ENCODE results near the gene TEX11. TPM values are rescaled to one million over a fixed set of nuclear protein-coding genes. Genes with fewer than 3 reads are reported as not detected.
A peak's percentile ranks its signal among the peaks of the same experiment; 100 is the strongest.
"Not testable (repeated sequence)": the region's sequence is repeated elsewhere in the genome, so short reads cannot be mapped to it uniquely, and the experiment has no call there.

Gene TEX11
- not detected for total RNA-seq
- polyA plus RNA-seq = not detected
- 0 to 0.09 (median 0) reads per million in 6 experiments for total RNA-seq

DNA sequence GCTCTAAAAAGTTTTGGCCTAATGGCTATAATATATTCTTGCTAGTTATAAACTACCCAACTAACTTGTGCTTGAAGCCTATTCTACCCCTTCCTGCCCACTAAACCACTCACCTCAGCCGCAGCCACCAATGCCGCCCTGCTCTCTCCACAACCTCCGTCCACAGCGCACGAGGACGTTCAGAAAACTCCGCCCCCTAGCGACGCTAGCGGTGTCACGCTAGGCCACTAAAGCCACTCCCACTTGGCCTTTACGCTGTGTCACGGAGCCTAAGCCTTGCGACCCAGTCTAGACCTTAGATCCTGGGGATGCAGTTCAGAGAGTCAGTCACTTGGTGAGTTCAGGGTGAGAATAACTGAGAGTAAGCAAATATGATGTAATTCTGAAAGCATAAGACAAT, at the start of gene TEX11:
TSS of gene TEX11 (minus strand) at position 171 of the 400 bp plus-strand sequence. CDS start 922 bp downstream, outside the sequence.
- no peaks in the 10 kb centered on the region for H3K4me1 Mint-ChIP-seq
- no peaks in the 10 kb centered on the region for H3K36me3 Mint-ChIP-seq
- no peak for ATAC-seq
- H3K4me3 Mint-ChIP-seq = no peak within 1 kb of the TSS
- H3K9me3 Mint-ChIP-seq = no peaks in the 10 kb centered on the region
- POLR2A ChIA-PET = no interaction called here
- H3K27ac Mint-ChIP-seq = no peak within 1 kb of the TSS
- no peaks in the 10 kb centered on the region for H3K27me3 Mint-ChIP-seq
- no peak for DNase-seq

DNA sequence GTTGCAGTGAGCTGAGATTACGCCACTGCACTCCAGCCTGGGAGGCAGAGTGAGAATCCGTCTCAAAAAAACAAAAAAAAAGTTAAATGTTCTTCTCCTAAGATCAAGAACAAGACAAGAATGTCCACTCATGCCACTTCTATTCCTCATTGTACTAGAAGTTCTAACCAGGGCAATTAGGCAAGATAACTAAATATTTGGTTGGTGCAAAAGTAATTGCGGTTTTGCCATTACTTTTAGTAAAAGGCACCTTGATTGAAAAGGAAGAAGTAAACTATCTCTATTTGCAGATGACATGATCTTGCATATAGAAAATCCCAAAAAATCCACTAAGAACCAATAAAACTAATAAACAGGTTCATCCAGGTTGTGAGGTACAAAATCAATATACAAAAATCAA, 46.4 kb upstream of the TEX11 start:
- DNase-seq = no peak
- H3K27ac Mint-ChIP-seq = no peak overlapping the region
- ATAC-seq = no peak
- POLR2A ChIA-PET = no interaction called here
- no peaks in the 10 kb centered on the region for H3K36me3 Mint-ChIP-seq
- no peak overlapping the region for H3K4me3 Mint-ChIP-seq
- H3K27me3 Mint-ChIP-seq = peaks cover 3 to 6% (median 4%) of the 10 kb centered on the region in 5 donors
- H3K9me3 Mint-ChIP-seq = no peaks in the 10 kb centered on the region
- H3K4me1 Mint-ChIP-seq = peaks cover 0 to 3% (median 0%) of the 10 kb centered on the region in 4 donors

DNA sequence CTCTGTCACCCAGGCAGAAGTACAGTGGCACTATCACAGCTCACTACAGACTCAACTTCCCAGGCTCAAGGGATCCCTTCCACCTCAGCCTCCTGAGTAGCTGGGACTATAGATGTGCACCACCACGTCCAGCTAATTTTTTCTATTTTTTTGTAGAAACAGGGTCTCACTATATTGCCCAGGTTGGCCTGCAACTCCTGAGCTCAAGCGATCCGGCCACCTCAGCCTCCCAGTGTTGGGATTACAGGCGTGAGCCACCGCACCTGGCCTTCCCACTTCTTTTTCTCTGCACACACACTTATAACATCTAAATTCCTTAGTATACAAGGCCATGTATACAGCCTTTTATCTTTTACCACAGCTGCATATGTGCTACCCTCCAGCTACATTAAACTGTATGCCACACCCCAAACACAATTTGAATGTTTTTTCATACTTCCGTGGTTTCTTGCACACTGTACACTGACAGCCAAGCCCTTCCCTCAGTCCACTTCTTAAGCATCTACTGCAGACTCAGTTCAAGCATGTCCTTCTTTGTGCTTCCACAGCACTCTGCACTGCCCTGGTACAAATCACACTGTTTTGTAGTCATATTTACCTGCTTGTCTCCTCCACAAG, 15.9 kb upstream of the TEX11 start:
- H3K27me3 Mint-ChIP-seq = peaks cover 0 to 9% (median 0%) of the 10 kb centered on the region in 5 donors
- H3K36me3 Mint-ChIP-seq = no peaks in the 10 kb centered on the region
- peaks cover 4 to 6% (median 6%) of the 10 kb centered on the region in 4 donors for H3K4me1 Mint-ChIP-seq
- no peaks in the 10 kb centered on the region for H3K9me3 Mint-ChIP-seq
- H3K27ac Mint-ChIP-seq = no peak overlapping the region
- DNase-seq (no peak), ATAC-seq (no peak)
- POLR2A ChIA-PET = no interaction called here
- no peak overlapping the region for H3K4me3 Mint-ChIP-seq

DNA sequence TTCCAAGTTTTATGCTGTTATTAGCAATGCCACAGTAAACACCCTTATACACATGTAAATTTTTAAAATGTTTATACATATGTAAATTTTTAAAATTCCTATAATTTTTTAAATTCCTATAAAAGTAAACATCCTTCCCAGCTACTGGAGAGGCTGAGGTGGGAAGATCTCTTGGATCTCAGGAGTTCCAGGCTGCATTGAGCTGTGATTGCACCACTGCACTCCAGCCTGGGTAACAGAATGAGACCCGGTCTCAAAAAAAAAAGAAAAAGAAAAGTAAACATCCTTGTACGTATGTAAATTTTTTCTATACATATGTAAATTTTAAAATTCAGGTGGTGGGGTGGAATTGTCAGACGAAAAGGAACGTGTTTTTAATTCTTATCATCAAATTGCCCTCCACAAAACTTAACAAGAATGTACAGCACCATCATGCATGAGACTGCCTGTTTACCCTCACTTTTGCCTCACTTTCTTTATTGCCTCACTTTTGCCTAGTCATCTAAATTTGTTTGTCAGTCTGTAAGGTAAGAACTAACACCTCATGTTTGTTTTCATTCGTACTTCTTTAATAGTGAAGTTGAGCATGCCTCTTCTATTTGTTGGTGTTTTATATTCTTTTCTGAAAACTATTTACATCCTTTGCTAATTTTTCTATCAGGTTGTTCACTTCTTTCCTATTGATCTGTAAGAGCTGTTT, 14.4 kb upstream of the TEX11 start:
- DNase-seq = no peak
- no peak overlapping the region for H3K27ac Mint-ChIP-seq
- peaks cover 0 to 4% (median 0%) of the 10 kb centered on the region in 5 donors for H3K27me3 Mint-ChIP-seq
- H3K4me3 Mint-ChIP-seq = no peak overlapping the region
- no peak for ATAC-seq
- POLR2A ChIA-PET = no interaction called here
- no peaks in the 10 kb centered on the region for H3K9me3 Mint-ChIP-seq
- H3K4me1 Mint-ChIP-seq = peaks cover 4 to 6% (median 6%) of the 10 kb centered on the region in 4 donors
- H3K36me3 Mint-ChIP-seq = no peaks in the 10 kb centered on the region

DNA sequence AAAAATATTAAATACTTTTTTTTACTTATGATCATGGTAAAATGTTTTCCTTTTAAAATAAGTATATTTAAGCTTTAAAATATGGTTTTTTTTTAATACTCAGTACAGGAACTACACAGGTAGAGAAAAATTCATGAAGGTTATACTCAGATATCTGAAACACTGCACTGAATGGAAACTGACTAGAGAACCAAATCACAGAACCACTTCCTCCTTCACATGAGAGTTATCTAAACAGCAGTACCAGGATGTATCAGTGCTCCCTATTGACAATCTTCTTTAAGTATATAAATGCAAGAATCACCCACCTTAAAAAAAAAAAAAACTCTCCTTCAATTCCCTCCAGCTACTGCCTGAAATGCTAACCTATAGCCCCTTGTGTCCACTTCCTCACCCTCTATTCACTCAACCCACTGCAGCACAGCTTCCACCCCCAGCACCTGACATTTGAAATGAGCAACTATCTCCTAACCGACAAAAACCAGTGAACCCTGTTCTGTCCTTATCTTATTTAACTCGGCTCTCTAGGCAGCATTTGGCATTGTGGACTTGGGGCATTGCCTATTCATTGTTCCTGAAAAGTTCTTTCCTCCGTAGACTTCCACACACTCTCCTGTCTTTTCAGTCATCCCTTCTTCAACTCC, 13.3 kb upstream of the TEX11 start:
- ATAC-seq = no peak
- peak overlapping the region in 1 of 10 donors; percentile 3 for H3K4me3 Mint-ChIP-seq

DNA sequence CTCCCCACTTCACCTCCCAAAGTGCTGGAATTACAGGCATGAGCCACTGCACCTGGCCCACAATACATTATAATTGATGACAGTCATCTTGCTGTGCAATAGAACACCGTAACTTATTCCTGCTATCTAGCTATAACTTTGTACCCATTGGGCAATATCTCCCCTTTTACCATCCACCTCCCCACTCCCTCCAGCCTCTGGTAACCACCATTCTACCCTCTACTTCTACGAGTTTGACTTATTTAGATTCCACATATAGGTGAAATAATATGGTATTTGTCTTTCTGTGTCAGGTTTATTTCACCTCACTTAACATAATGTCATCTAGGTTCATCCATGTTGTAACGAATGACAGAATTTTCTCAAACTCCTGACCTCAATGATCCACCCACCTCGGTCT, 8.2 kb upstream of the TEX11 start:
- Mint-ChIP-seq H3K27me3 (no peaks in the 10 kb centered on the region), H3K4me1 (peaks cover 0 to 1% (median under 1%) of the 10 kb centered on the region in 4 donors), H3K9me3 (no peaks in the 10 kb centered on the region), H3K36me3 (no peaks in the 10 kb centered on the region), H3K4me3 (no peak overlapping the region), H3K27ac (no peak overlapping the region)
- POLR2A ChIA-PET = no interaction called here
- ATAC-seq = no peak
- DNase-seq = peak in 1 of 10 donors; percentile 4

More for the DNA sequence above, 13.3 kb upstream of the TEX11 start:
- peak overlapping the region in 2 of 10 donors; percentile 0 to 63 for H3K27ac Mint-ChIP-seq
- no peak for DNase-seq
- no peaks in the 10 kb centered on the region for H3K27me3 Mint-ChIP-seq
- POLR2A ChIA-PET = no interaction called here
- peaks cover 4 to 6% (median 6%) of the 10 kb centered on the region in 4 donors for H3K4me1 Mint-ChIP-seq
- no peaks in the 10 kb centered on the region for H3K9me3 Mint-ChIP-seq
- no peaks in the 10 kb centered on the region for H3K36me3 Mint-ChIP-seq

DNA sequence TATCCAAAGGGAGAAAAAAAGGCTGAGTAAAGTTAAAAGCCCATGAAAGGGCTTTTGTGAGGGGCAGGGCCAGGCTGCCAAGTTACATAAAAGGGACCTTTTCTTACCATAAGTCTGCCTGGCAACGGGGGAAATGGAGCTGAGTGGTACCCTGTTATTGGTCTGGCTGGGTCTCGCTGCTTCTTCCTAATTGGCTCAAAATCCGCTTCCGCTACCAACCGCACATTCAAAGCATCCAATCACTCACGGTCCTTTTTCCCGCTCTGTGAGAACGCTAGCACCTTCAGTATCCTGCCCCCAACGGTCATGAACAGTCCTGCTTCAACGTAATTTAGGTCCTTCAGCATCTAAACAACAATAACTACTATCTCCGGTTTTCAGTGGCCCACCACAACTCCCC, 611 bp downstream of the TEX11 start:
- Mint-ChIP-seq H3K27ac (no peak overlapping the region), H3K27me3 (no peaks in the 10 kb centered on the region), H3K4me3 (no peak overlapping the region), H3K9me3 (no peaks in the 10 kb centered on the region), H3K4me1 (no peaks in the 10 kb centered on the region), H3K36me3 (no peaks in the 10 kb centered on the region)
- no peak for ATAC-seq
- POLR2A ChIA-PET = no interaction called here
- DNase-seq = no peak

DNA sequence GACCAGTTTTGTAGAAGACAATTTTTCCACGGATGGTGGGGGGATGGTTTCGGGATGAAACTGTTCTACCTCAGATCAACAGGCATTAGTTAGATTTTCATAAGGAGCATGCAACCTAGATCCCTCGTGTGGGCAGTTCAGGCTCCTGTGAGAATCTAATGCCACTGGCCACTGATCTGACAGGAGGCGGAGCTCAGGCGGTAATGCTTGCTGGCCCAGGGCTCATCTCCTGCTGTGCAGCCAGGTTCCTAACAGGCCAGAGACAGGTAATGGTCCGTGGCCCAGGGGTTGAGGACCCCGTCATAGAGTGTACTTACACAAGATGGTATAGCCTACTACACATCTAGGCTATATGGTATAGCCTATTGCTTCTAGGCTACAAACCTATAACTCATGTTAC, 7.0 kb downstream of the TEX11 start:
- no peak for DNase-seq
- no peak for ATAC-seq
- Mint-ChIP-seq H3K4me1 (no peaks in the 10 kb centered on the region), H3K9me3 (no peaks in the 10 kb centered on the region), H3K36me3 (no peaks in the 10 kb centered on the region), H3K27ac (no peak overlapping the region), H3K4me3 (no peak overlapping the region), H3K27me3 (no peaks in the 10 kb centered on the region)
- POLR2A ChIA-PET = no interaction called here

DNA sequence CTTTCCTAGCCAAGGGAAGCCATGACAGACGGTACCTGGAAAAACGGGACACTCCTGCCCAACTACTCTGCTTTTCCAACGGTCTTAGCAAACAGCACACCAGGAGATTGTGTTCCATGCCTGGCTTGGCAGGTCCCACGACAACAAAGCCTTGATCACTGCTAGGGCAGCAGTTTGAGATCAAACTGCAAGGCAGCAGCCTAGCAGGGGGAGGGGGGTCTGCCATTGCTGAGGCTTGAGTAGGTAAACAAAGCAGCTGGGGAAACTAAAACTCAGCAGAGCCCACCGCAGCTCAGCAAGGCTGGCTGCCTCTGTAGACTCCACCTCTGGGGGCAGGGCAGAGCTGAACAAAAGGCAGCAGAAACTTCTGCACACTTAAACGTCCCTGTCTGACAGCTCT, 18.1 kb downstream of the TEX11 start:
- H3K9me3 Mint-ChIP-seq, H3K4me3 Mint-ChIP-seq, H3K27me3 Mint-ChIP-seq, H3K36me3 Mint-ChIP-seq, POLR2A ChIA-PET, ATAC-seq: not testable (repeated sequence)
- peak in 3 of 10 donors; percentile 1 to 5 (median 2) for DNase-seq
- H3K4me1 Mint-ChIP-seq = peaks cover 0 to 13% (median under 1%) of the 10 kb centered on the region in 4 donors
- H3K27ac Mint-ChIP-seq = peak overlapping the region in 1 of 10 donors; percentile 40

DNA sequence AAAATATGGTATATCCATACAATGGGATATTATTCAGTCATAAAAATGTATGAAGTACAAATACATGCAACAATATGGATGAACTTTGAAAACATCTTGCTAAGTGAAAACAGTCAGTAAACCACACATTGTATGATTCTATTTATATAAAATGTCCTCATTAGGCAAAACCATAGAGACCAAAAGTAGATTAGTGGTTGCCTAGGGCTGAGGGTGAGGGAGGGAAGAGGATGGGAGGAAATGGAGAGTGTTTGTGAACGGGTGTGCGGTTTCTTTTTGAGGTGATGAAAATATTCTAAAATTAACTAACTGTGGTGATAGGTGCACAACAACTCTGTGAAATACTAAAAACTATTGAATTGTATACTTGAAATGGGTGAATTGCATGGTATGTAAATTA, 29.6 kb downstream of the TEX11 start:
- no peaks in the 10 kb centered on the region for H3K27me3 Mint-ChIP-seq
- DNase-seq = peak in 3 of 10 donors; percentile 1 to 13 (median 3)
- no peaks in the 10 kb centered on the region for H3K36me3 Mint-ChIP-seq
- POLR2A ChIA-PET = no interaction called here
- H3K4me3 Mint-ChIP-seq = peak overlapping the region in 3 of 10 donors; percentile 6 to 61 (median 42)
- ATAC-seq = peak in 1 of 2 donors; percentile 46
- H3K27ac Mint-ChIP-seq = no peak overlapping the region
- peaks cover 2 to 8% (median 7%) of the 10 kb centered on the region in 4 donors for H3K4me1 Mint-ChIP-seq
- H3K9me3 Mint-ChIP-seq = no peaks in the 10 kb centered on the region

DNA sequence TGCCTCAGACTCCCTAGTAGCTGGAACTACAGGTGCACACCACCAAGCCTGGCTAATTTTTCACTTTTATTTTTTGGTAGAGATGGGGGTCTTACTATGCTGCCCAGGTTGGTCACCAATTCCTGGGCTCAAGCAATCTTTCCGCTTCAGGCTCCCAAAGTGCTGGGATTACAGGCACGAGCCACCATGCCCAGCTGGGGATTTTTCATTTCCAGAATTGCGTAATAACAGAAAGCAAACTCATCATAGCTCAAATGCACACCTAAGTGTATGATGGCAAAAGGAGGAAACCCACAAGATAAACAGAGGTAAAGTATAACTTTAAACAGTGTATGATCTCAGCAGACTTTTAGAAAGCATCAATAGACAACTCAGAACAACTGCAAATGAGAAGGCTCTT, 56.2 kb downstream of the TEX11 start:
- H3K4me1 Mint-ChIP-seq = no peaks in the 10 kb centered on the region
- H3K36me3 Mint-ChIP-seq = no peaks in the 10 kb centered on the region
- no peak for DNase-seq
- H3K9me3 Mint-ChIP-seq = no peaks in the 10 kb centered on the region
- POLR2A ChIA-PET = no interaction called here
- no peak overlapping the region for H3K27ac Mint-ChIP-seq
- ATAC-seq = no peak
- H3K4me3 Mint-ChIP-seq = no peak overlapping the region
- peaks cover 0 to 1% (median 0%) of the 10 kb centered on the region in 5 donors for H3K27me3 Mint-ChIP-seq

DNA sequence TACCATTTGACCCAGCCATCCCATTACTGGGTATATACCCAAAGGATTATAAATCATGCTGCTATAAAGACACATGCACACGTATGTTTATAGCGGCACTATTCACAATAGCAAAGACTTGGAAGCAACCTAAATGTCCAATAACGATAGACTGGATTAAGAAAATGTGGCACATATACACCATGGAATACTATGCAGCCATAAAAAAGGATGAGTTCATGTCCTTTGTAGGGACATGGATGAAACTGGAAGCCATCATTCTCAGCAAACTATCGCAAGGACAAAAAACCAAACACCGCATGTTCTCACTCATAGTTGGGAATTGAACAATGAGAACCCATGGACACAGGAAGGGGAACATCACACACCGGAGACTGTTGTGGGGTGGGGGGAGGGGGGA, 64.4 kb downstream of the TEX11 start:
- H3K4me1 Mint-ChIP-seq, H3K36me3 Mint-ChIP-seq, H3K27ac Mint-ChIP-seq, H3K27me3 Mint-ChIP-seq, ATAC-seq, H3K4me3 Mint-ChIP-seq, POLR2A ChIA-PET, DNase-seq: not testable (repeated sequence)
- peaks cover 0 to 16% (median 0%) of the 10 kb centered on the region in 9 donors for H3K9me3 Mint-ChIP-seq

DNA sequence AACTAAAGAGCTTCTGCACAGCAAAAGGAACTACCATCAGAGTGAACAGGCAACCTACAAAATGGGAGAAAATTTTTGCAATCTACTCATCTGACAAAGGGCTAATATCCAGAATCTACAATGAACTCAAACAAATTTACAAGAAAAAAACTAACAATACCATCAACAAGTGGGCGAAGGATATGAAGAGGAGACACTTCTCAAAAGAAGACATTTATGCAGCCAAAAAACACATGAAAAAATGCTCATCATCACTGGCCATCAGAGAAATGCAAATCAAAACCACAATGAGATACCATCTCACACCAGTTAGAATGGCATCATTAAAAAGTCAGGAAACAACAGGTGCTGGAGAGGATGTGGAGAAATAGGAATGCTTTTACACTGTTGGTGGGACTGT, 64.9 kb downstream of the TEX11 start:
- peaks cover 0 to 16% (median 0%) of the 10 kb centered on the region in 9 donors for H3K9me3 Mint-ChIP-seq

More for the DNA sequence above, 64.9 kb downstream of the TEX11 start:
- DNase-seq, H3K27me3 Mint-ChIP-seq, H3K36me3 Mint-ChIP-seq, H3K4me1 Mint-ChIP-seq, POLR2A ChIA-PET, H3K27ac Mint-ChIP-seq, H3K4me3 Mint-ChIP-seq, ATAC-seq: not testable (repeated sequence)

Data from naive thymus-derived CD8-positive, alpha-beta T cell (primary cell).